ENCODE results near the gene FLCN. TPM values are rescaled to one million over a fixed set of nuclear protein-coding genes. Genes with fewer than 3 reads are reported as not detected.
"Not testable (repeated sequence)": the region's sequence is repeated elsewhere in the genome, so short reads cannot be mapped to it uniquely, and the experiment has no call there.

The FLCN gene
- polyA plus RNA-seq, 1 donor from 2014 or later, result 34.0 TPM

DNA sequence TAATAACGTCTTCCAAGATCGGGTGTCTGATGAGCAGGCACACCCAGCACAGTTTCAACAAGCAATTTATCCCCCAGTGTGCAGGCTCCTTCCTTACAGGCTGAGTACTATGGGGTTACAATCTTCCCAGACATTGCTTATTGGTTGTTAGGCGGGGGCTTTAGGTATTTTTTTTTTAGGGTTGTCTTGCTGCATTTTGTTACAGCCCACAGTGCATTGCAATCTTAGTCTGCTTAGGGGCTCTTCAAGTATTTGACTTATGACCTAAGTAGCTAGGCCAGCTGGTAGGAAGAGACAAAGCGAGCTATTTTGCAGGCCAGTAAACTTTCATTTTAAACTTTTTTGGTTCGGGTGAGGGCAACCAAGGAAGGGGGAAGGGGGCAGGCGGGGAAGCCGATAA lies 36.7 kb downstream of the FLCN start (continued):
- TF ChIP-seq SMC3 (conservative IDR thresholded peaks at IDR 0.05; ENCODE audit: poor library complexity), result no peak
- no peak for TF ChIP-seq POLR2AphosphoS5 (IDR thresholded peaks at IDR 0.05)

DNA sequence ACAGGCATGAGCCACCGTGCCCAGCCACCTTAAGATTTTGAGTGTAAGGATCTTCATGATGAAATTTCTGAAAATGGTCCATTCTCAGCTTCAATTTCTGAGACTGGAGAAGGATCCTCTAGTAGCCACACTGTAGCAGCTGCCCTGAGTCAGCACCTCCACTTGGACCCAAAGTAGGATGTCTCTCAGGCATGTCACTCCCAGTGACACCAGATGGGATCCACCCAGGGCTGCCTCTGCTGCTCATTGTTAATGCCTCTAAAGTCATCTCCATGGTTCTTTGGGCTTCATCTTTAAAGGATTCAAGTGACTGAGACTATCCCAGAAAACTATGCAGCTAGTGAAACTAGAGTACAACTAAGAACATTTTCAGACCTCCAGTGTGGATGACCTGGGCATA lies 38.7 kb downstream of the FLCN start:
- no peak overlapping the region for H2AFZ ChIP-seq (ENCODE audit: low read depth, low read length)
- no peak overlapping the region for H3K9ac ChIP-seq (ENCODE audit: low read length)
- H3K9me2 ChIP-seq (ENCODE audit: insufficient read depth, low read length), result no peaks in the 10 kb centered on the region
- no peak overlapping the region for H3K4me2 ChIP-seq (ENCODE audit: low read length)
- H3K79me2 ChIP-seq (replicated peaks; ENCODE audit: insufficient read depth, low read length), result no peaks in the 10 kb centered on the region
- no peaks in the 10 kb centered on the region for H3K27me3 ChIP-seq (ENCODE audit: insufficient read depth, low read depth, low read length)
- no peaks in the 10 kb centered on the region for H3F3A ChIP-seq (ENCODE audit: insufficient read depth, low read length, poor library complexity, severe bottlenecking)
- no peaks in the 10 kb centered on the region for H3K36me3 ChIP-seq (ENCODE audit: insufficient read depth, low read length)
- no peak overlapping the region for H3K4me3 ChIP-seq (ENCODE audit: low read length)
- no peaks in the 10 kb centered on the region for H3K9me3 ChIP-seq (ENCODE audit: low read length)
- H3K27ac ChIP-seq (ENCODE audit: low read length), result no peak overlapping the region
- no peaks in the 10 kb centered on the region for H4K20me1 ChIP-seq (ENCODE audit: insufficient read depth)
- TF ChIP-seq MXI1 (conservative IDR thresholded peaks at IDR 0.05; ENCODE audit: poor library complexity, severe bottlenecking) (no peak), TAF1 (IDR thresholded peaks at IDR 0.05; ENCODE audit: low read depth) (no peak), CTCF (IDR thresholded peaks at IDR 0.05; ENCODE audit: poor library complexity, severe bottlenecking) (no peak), POLR2AphosphoS5 (IDR thresholded peaks at IDR 0.05) (no peak), RAD21 (conservative IDR thresholded peaks at IDR 0.05) (no peak), SMC3 (conservative IDR thresholded peaks at IDR 0.05; ENCODE audit: poor library complexity) (no peak), EP300 (conservative IDR thresholded peaks at IDR 0.05; ENCODE audit: poor library complexity, severe bottlenecking) (no peak), REST (IDR thresholded peaks at IDR 0.05; ENCODE audit: borderline replicate concordance) (no peak)

GRCh38 chr17:17196776-17197175 lies 40.2 kb downstream of the FLCN start:
- Histone ChIP-seq H2AFZ (ENCODE audit: low read depth, low read length) (no peak overlapping the region), H3K4me3 (ENCODE audit: low read length) (no peak overlapping the region), H3K36me3 (ENCODE audit: insufficient read depth, low read length) (no peaks in the 10 kb centered on the region), H3K9me3 (ENCODE audit: low read length) (no peaks in the 10 kb centered on the region), H3K4me2 (ENCODE audit: low read length) (no peak overlapping the region), H3K9ac (ENCODE audit: low read length) (no peak overlapping the region), H3F3A (ENCODE audit: insufficient read depth, low read length, poor library complexity, severe bottlenecking) (no peaks in the 10 kb centered on the region), H3K9me2 (ENCODE audit: insufficient read depth, low read length) (no peaks in the 10 kb centered on the region), H3K79me2 (replicated peaks; ENCODE audit: insufficient read depth, low read length) (no peaks in the 10 kb centered on the region), H3K27ac (ENCODE audit: low read length) (no peak overlapping the region), H4K20me1 (ENCODE audit: insufficient read depth) (no peaks in the 10 kb centered on the region), H3K27me3 (ENCODE audit: insufficient read depth, low read depth, low read length) (no peaks in the 10 kb centered on the region)
- no peak for TF ChIP-seq CTCF (IDR thresholded peaks at IDR 0.05; ENCODE audit: poor library complexity, severe bottlenecking)
- no peak for TF ChIP-seq SMC3 (conservative IDR thresholded peaks at IDR 0.05; ENCODE audit: poor library complexity)
- no peak for TF ChIP-seq EZH2 (IDR thresholded peaks at IDR 0.05; ENCODE audit: borderline replicate concordance, insufficient read depth, low read length, poor library complexity, severe bottlenecking)
- TF ChIP-seq MXI1 (conservative IDR thresholded peaks at IDR 0.05; ENCODE audit: poor library complexity, severe bottlenecking), result no peak
- no peak for TF ChIP-seq EP300 (conservative IDR thresholded peaks at IDR 0.05; ENCODE audit: poor library complexity, severe bottlenecking)
- no peak for TF ChIP-seq POLR2AphosphoS5 (IDR thresholded peaks at IDR 0.05)
- no peak for TF ChIP-seq REST (IDR thresholded peaks at IDR 0.05; ENCODE audit: borderline replicate concordance)
- TF ChIP-seq TAF1 (IDR thresholded peaks at IDR 0.05; ENCODE audit: low read depth), result no peak
- no peak for TF ChIP-seq RAD21 (conservative IDR thresholded peaks at IDR 0.05)

- not testable (repeated sequence) for H2AFZ ChIP-seq (ENCODE audit: low read depth, low read length); H3K79me2 ChIP-seq (replicated peaks; ENCODE audit: insufficient read depth, low read length); H3K4me3 ChIP-seq (ENCODE audit: low read length); H3K36me3 ChIP-seq (ENCODE audit: insufficient read depth, low read length); H3K27ac ChIP-seq (ENCODE audit: low read length); H3K9ac ChIP-seq (ENCODE audit: low read length); H3K4me2 ChIP-seq (ENCODE audit: low read length); H3K9me3 ChIP-seq (ENCODE audit: low read length); H3K27me3 ChIP-seq (ENCODE audit: insufficient read depth, low read depth, low read length); H3K9me2 ChIP-seq (ENCODE audit: insufficient read depth, low read length); H4K20me1 ChIP-seq (ENCODE audit: insufficient read depth); H3F3A ChIP-seq (ENCODE audit: insufficient read depth, low read length, poor library complexity, severe bottlenecking)
Measured at GRCh38 chr17:17195466-17195865, 41.5 kb downstream of the FLCN start.

Measured in neural cell (in vitro differentiated cells).